H4 (cell line): ENCODE data around the gene IQCN. TPM values are rescaled to one million over a fixed set of nuclear protein-coding genes. Genes with fewer than 3 reads are reported as not detected.

Experiments used
- DNase-seq: peaks from one replicate; pipeline ENCODE4 v3.0.0-alpha.2; 2015; ENCODE audit warnings: low spot score
- total RNA-seq: library from RNA; depleted of rRNA; stranded (reverse); fragments of >200 nt; shearing (Covaris generic); gene quantifications from 2 replicates; pipeline ENCODE4 v1.2.3, GENCODE V29; 2014

The IQCN gene
- total RNA-seq, 1 experiment from 2014 or later, result 0.62 TPM

- DNase-seq, result no peak
These were observed 12.9 kb upstream of the IQCN start for GRCh38 chr19:18286973-18287635.

- no peak for DNase-seq
These were observed 10.6 kb upstream of the IQCN start for GRCh38 chr19:18284712-18285360.

GRCh38 chr19:18283338-18283737 lies 9.1 kb upstream of the IQCN start:
- DNase-seq, result no peak

- DNase-seq, result no peak
These were observed 8.5 kb upstream of the IQCN start for GRCh38 chr19:18282788-18283141.

GRCh38 chr19:18282021-18282787 lies 8.0 kb upstream of the IQCN start:
- DNase-seq, result no peak

GRCh38 chr19:18281082-18282020 lies 7.1 kb upstream of the IQCN start, which contains the start of gene JUND:
TSS of gene JUND (minus strand) at chr19:18281622. CDS start at chr19:18281484, 138 bp downstream.
- peak; percentile 97 for DNase-seq

- DNase-seq, result peak; percentile 80
These were observed 6.2 kb upstream of the IQCN start for GRCh38 chr19:18280247-18281081.

GRCh38 chr19:18279516-18280246 lies 5.4 kb upstream of the IQCN start:
- peak; percentile 93 for DNase-seq

GRCh38 chr19:18279266-18279515 lies 4.9 kb upstream of the IQCN start:
- no peak for DNase-seq

- no peak for DNase-seq
These were observed 4.4 kb upstream of the IQCN start for GRCh38 chr19:18278521-18279265.

- peak; percentile 87 for DNase-seq
These were observed 617 bp upstream of the IQCN start for GRCh38 chr19:18274781-18275356.

GRCh38 chr19:18273561-18274218 lies 562 bp downstream of the IQCN start:
- DNase-seq, result no peak

- no peak for DNase-seq
These were observed 2.8 kb downstream of the IQCN start for GRCh38 chr19:18271433-18271841.

GRCh38 chr19:18270326-18270725 lies 3.9 kb downstream of the IQCN start:
- no peak for DNase-seq

- no peak for DNase-seq
These were observed 5.1 kb downstream of the IQCN start for GRCh38 chr19:18269070-18269723.

- DNase-seq, result no peak
These were observed 7.2 kb downstream of the IQCN start for GRCh38 chr19:18266771-18267686.

GRCh38 chr19:18265582-18265981 lies 8.7 kb downstream of the IQCN start:
- no peak for DNase-seq
